ENCODE results near the gene FCRL4.

DNA sequence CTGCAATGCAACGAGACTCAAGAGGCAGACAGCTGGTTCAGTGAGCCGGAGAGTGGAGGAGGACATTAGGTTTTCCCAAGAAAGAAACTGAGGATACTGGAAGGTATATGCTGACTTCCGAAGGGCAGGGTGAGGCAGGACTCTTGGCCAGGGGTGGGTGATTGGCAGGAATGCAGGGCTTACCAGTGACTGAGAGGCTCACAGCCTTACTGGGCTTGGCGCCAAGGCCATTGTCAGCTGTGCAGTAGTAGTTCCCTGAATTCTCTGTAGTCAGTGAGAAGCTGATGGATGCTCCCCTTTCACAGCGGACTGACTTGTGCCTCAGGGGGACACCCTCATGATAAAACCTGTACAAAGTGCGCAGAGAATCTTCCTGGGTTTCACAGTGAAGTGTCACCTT is 55.2 kb downstream of the FCRL4 start:
- TF ChIP-seq, protein P1, sequence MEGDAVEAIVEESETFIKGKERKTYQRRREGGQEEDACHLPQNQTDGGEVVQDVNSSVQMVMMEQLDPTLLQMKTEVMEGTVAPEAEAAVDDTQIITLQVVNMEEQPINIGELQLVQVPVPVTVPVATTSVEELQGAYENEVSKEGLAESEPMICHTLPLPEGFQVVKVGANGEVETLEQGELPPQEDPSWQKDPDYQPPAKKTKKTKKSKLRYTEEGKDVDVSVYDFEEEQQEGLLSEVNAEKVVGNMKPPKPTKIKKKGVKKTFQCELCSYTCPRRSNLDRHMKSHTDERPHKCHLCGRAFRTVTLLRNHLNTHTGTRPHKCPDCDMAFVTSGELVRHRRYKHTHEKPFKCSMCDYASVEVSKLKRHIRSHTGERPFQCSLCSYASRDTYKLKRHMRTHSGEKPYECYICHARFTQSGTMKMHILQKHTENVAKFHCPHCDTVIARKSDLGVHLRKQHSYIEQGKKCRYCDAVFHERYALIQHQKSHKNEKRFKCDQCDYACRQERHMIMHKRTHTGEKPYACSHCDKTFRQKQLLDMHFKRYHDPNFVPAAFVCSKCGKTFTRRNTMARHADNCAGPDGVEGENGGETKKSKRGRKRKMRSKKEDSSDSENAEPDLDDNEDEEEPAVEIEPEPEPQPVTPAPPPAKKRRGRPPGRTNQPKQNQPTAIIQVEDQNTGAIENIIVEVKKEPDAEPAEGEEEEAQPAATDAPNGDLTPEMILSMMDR (IDR thresholded peaks at IDR 0.05; ENCODE audit: low read length): no peak
- TF ChIP-seq EZH2 (IDR thresholded peaks at IDR 0.05; ENCODE audit: borderline replicate concordance, low read length): no peak

Data from OCI-LY1 (cell line).